HepG2 (cell line): Measurements from ENCODE around the gene ACD. TPM values are rescaled to one million over a fixed set of nuclear protein-coding genes. Genes with fewer than 3 reads are reported as not detected.
A peak's percentile ranks its signal among the peaks of the same experiment; 100 is the strongest.

Experiments
- CBFB ChIP-seq: sonication (generic); formaldehyde crosslinking; IDR thresholded peaks from 2 replicates; pipeline ENCODE4 v1.4.0; 2020; ENCODE audit warnings: missing genetic modification reagents
- CBX5 ChIP-seq: sonication (generic); formaldehyde crosslinking; IDR thresholded peaks from 2 replicates; pipeline ENCODE4 v1.4.0; 2020; ENCODE audit warnings: missing genetic modification reagents, borderline replicate concordance
- CEBPZ ChIP-seq: IDR thresholded peaks from 2 replicates; pipeline ENCODE4 v1.6.1; 2012; ENCODE audit warnings: low read length, improper control_type of control experiment
- DZIP1 ChIP-seq: sonication (generic); formaldehyde crosslinking; IDR thresholded peaks from 2 replicates; pipeline ENCODE4 v1.5.0; 2020; ENCODE audit warnings: mild to moderate bottlenecking, missing genetic modification reagents
- MTERF4 ChIP-seq: sonication (generic); formaldehyde crosslinking; IDR thresholded peaks from 2 replicates; pipeline ENCODE4 v1.8.0; 2023; ENCODE audit warnings: mild to moderate bottlenecking, missing genetic modification reagents
- PCBP1 ChIP-seq: fragments of 200-400 bp; formaldehyde crosslinking; IDR thresholded peaks from 2 replicates; pipeline ENCODE4 v1.6.1; 2017; ENCODE audit warnings: mild to moderate bottlenecking, low read depth, low read length, borderline replicate concordance
- SUZ12 ChIP-seq: fragments of 150-350 bp; IDR thresholded peaks from 2 replicates; pipeline ENCODE4 v1.6.1; 2014; ENCODE audit warnings: low read depth, low read length
- TEF ChIP-seq: sonication (generic); formaldehyde crosslinking; IDR thresholded peaks from 2 replicates; pipeline ENCODE4 v1.5.0; 2020; ENCODE audit warnings: missing genetic modification reagents
- ZC3H4 ChIP-seq: sonication (generic); formaldehyde crosslinking; IDR thresholded peaks from 2 replicates; pipeline ENCODE4 v1.4.0; 2020; ENCODE audit warnings: missing genetic modification reagents, borderline replicate concordance
- ZNF142 ChIP-seq: sonication (generic); formaldehyde crosslinking; IDR thresholded peaks from 2 replicates; pipeline ENCODE4 v1.4.0; 2020; ENCODE audit warnings: missing genetic modification reagents
- ZNF30 ChIP-seq: sonication (generic); formaldehyde crosslinking; IDR thresholded peaks from 2 replicates; pipeline ENCODE4 v1.5.0; 2020; ENCODE audit warnings: mild to moderate bottlenecking, missing genetic modification reagents
- ZNF335 ChIP-seq: sonication (generic); formaldehyde crosslinking; IDR thresholded peaks from 2 replicates; pipeline ENCODE4 v1.4.0; 2020; ENCODE audit warnings: missing genetic modification reagents
- ZNF598 ChIP-seq: sonication (generic); formaldehyde crosslinking; IDR thresholded peaks from 2 replicates; pipeline ENCODE4 v1.5.1; 2020; ENCODE audit warnings: mild to moderate bottlenecking, missing genetic modification reagents, borderline replicate concordance
- ZNF792 ChIP-seq: IDR thresholded peaks from 2 replicates; pipeline ENCODE4 v1.6.1; 2016
- polyA plus RNA-seq, 8 experiments: library from polyadenylated mRNA; depleted of rRNA in 3 of 8; stranded (reverse) in 7 of 8; unstranded in 1 of 8; fragments of >200 nt; fragmentation: Illumina TruSeq in 4 of 8; extraction: Trizol in 4 of 8; gene quantifications; 2 replicates each; pipeline versions ENCODE4 v1.2.1 to v1.2.3, GENCODE V29; 2011 to 2016; ENCODE audit warnings: low read depth in 4 of 8, missing spikeins in 1 of 8, mixed read lengths in 1 of 8; ENCODE audit not compliant: insufficient read depth in 1 of 8
- total RNA-seq, 5 experiments: library from RNA; depleted of rRNA; stranded (reverse); fragments of >200 nt; fragmentation: Illumina TruSeq; extraction: Trizol; gene quantifications; 2 replicates each; pipeline ENCODE4 v1.2.3, GENCODE V29; 2016; ENCODE audit warnings: low read depth in 1 of 5

The ACD gene
- total and polyA plus RNA-seq, 2 of the 13 experiments (the other 11 are each of a cell fraction or from before 2014, with no cell fraction given): 32.6 to 38.3 TPM

DNA sequence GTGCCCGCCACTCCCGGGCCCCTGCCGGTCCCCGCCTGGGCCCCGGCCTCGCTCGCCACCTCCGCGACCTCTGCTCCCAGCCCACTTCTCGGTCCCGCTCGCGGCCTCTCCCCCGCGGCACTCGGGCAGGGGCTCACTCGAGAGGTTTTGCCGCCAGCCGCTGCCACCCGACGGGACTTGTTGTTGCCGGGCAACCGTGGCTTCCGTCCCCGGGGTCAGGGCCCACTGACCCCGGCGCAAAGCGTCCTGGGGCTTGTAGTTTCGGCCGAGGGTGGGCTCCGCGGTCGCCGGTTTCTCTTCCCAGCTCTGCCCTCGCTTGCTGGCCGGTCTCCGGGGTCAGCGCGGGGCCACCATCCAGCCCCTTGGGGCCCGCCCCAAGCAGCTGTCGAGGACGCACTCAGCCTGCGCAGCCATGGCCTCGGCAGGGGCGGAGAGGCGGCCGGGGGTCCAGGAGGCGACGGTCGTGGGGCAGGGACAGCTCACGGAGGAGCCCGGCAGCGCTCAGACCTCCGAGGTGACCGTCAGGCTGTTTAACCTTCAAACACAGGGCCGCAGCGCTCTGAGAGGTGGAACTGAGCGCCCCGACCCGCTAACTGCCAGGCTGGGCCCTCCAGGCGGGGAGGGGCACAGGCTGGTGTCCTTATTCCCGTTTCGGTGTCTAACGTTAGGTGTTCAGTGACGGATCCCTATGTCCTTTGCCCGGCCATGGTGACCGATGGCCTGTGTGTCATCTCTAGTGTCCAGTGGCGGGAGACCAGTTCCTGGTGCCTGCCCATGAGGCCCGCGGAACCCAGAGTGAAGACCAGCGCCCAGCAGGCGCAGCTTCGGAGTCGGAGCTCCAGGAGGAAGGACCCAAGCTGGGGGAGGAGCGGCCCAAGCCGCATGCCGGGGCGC, 6.7 kb upstream of the ACD start, which contains the start of the genes C16orf86 and ENKD1 (continued):
- TF ChIP-seq ZNF598 (CRISPR knock-in tag) (peak; percentile 87; the same call in 1 of the 2 replicates), PCBP1 (peak; percentile 82; the same call in 1 of the 2 replicates), CBFB (peak; percentile 64; the same call in 1 of the 2 replicates), DZIP1 (peak; percentile 74; the same call in 1 of the 2 replicates), ZC3H4 (CRISPR knock-in tag) (no peak), ZNF792 (CRISPR knock-in tag) (peak; percentile 8; the same call in 1 of the 2 replicates), CBX5 (CRISPR knock-in tag) (no peak; the same call in 1 of the 2 replicates), TEF (CRISPR knock-in tag) (no peak; the same call in none of the 2 replicates), SUZ12 (peak; percentile 81; the same call in 1 of the 2 replicates), ZNF30 (CRISPR knock-in tag) (no peak), ZNF142 (peak; percentile 26; the same call in 1 of the 2 replicates), MTERF4 (CRISPR knock-in tag) (peak; percentile 59), CEBPZ (no peak), ZNF335 (peak; percentile 98)
